ENCODE data around the gene CANT1. TPM values are rescaled to one million over a fixed set of nuclear protein-coding genes. Genes with fewer than 3 reads are reported as not detected.
"Not testable (repeated sequence)": the region's sequence is repeated elsewhere in the genome, so short reads cannot be mapped to it uniquely, and the experiment has no call there.

Gene CANT1
- polyA plus RNA-seq, 12 donors, result 20.7 to 33.6 (median 26.8) TPM; not detected in 1

GRCh38 chr17:79045001-79045729 lies 35.6 kb upstream of the CANT1 start:
- no peak for DNase-seq

- DNase-seq, result no peak
Measured at GRCh38 chr17:79044462-79044861, 34.9 kb upstream of the CANT1 start.

- DNase-seq, result no peak
Measured at GRCh38 chr17:79043931-79044320, 34.4 kb upstream of the CANT1 start.

GRCh38 chr17:79043191-79043930 lies 33.8 kb upstream of the CANT1 start:
- no peak for DNase-seq

- DNase-seq, result no peak
Measured at GRCh38 chr17:79042421-79043190, 33.0 kb upstream of the CANT1 start.

- no peak for DNase-seq
Measured at GRCh38 chr17:79041723-79042420, 32.3 kb upstream of the CANT1 start.

GRCh38 chr17:79041041-79041570 lies 31.5 kb upstream of the CANT1 start:
- DNase-seq, result no peak

- no peak for DNase-seq
Measured at GRCh38 chr17:79039886-79040285, 30.3 kb upstream of the CANT1 start.

GRCh38 chr17:79039171-79039570 lies 29.6 kb upstream of the CANT1 start:
- no peak for DNase-seq

- no peak for DNase-seq
Measured at GRCh38 chr17:79038545-79039135, 29.1 kb upstream of the CANT1 start.

GRCh38 chr17:79036596-79036995 lies 27.0 kb upstream of the CANT1 start:
- DNase-seq, result no peak

- DNase-seq, result no peak
Measured at GRCh38 chr17:79036181-79036580, 26.6 kb upstream of the CANT1 start.

- DNase-seq, result no peak
Measured at GRCh38 chr17:79035686-79036085, 26.1 kb upstream of the CANT1 start.

GRCh38 chr17:79034931-79035485 lies 25.4 kb upstream of the CANT1 start:
- DNase-seq, result no peak

- DNase-seq, result no peak
Measured at GRCh38 chr17:79033741-79034501, 24.4 kb upstream of the CANT1 start.

GRCh38 chr17:79033046-79033616 lies 23.6 kb upstream of the CANT1 start:
- DNase-seq, result no peak

- DNase-seq, result no peak
Measured at GRCh38 chr17:79031996-79032875, 22.7 kb upstream of the CANT1 start.

GRCh38 chr17:79030636-79031035 lies 21.1 kb upstream of the CANT1 start:
- not testable (repeated sequence) for DNase-seq

Data from muscle of arm (tissue), 12 donors.